MM.1S (cell line): ENCODE data around the gene FAM53A.

ENCODE experiments used
- EZH2 ChIP-seq: fragments of 300-600 bp; sonication (generic); optimal IDR thresholded peaks from 2 replicates; pipeline ENCODE3; 2017; ENCODE audit warnings: low read depth, mild to moderate bottlenecking, antibody characterized with exemption, low read length, mixed read lengths
- EZH2phosphoT487 ChIP-seq: fragments of 300-600 bp; sonication (generic); IDR thresholded peaks from 2 replicates; pipeline ENCODE4 v1.6.1; 2018; ENCODE audit warnings: antibody characterized with exemption, low read length
- TF ChIP-seq, protein P1 (sequence below): fragments of 300-600 bp; sonication (generic); IDR thresholded peaks from 2 replicates; pipeline ENCODE4 v1.5.1; 2016; ENCODE audit warnings: antibody characterized with exemption, low read length, mixed read lengths

DNA sequence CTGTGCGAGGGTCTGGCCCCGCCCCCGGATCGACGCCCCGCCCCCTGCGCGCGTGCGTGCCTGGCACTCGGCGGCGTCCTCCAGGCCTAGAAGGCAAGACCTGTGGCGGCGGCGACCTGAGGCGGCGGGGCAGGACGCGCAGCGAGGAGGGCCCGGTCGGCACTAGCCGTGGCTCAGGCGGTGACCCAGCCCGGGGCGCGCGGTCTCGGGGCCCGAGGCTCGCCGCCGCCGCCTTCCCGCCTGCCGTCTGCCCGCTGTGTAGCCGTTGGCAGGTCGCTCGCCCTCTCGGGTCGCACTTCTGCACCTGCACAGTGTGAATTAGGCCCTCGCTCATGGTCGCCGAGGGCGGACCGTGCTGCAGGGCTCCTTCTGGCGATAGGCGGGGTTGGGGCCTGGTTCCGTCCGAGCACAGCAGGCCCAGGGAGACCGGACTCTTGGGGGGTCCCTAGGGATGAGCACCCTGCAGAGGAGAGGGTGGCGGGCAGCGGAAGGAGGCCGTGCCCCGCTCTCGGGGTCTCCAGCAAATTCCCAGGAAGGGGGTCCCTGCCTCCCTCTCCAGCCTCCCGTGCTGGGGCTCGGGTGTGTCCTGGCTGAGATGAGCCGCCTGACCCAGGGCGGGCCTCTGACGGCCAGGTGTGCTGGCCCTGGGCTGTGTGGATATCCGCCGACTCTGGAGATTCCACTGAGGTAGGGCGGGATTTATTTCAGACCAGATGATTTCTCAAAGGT lies 557 bp upstream of the FAM53A start:
- TF ChIP-seq, protein P1, sequence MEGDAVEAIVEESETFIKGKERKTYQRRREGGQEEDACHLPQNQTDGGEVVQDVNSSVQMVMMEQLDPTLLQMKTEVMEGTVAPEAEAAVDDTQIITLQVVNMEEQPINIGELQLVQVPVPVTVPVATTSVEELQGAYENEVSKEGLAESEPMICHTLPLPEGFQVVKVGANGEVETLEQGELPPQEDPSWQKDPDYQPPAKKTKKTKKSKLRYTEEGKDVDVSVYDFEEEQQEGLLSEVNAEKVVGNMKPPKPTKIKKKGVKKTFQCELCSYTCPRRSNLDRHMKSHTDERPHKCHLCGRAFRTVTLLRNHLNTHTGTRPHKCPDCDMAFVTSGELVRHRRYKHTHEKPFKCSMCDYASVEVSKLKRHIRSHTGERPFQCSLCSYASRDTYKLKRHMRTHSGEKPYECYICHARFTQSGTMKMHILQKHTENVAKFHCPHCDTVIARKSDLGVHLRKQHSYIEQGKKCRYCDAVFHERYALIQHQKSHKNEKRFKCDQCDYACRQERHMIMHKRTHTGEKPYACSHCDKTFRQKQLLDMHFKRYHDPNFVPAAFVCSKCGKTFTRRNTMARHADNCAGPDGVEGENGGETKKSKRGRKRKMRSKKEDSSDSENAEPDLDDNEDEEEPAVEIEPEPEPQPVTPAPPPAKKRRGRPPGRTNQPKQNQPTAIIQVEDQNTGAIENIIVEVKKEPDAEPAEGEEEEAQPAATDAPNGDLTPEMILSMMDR, result no peak
- TF ChIP-seq EZH2 (no peak), EZH2phosphoT487 (no peak)
